Dedifferentiated amniotic fluid mesenchymal stem cell (primary cell): ENCODE measurements around the gene SSC5D.
"Not testable (repeated sequence)": the region's sequence is repeated elsewhere in the genome, so short reads cannot be mapped to it uniquely, and the experiment has no call there.

ENCODE experiments used
- DNase-seq: peaks from one replicate; pipeline ENCODE4 v3.0.0-alpha.2; 2016; ENCODE audit errors: extremely low spot score

Gene SSC5D

GRCh38 chr19:55486971-55487923, 989 bp upstream of the SSC5D start:
- DNase-seq = peak; percentile 80

GRCh38 chr19:55488986-55489710, 912 bp downstream of the SSC5D start:
- no peak for DNase-seq

- DNase-seq = no peak
Observed at GRCh38 chr19:55489711-55490477, 1.7 kb downstream of the SSC5D start.

GRCh38 chr19:55490478-55491432, 2.5 kb downstream of the SSC5D start:
- DNase-seq = no peak

GRCh38 chr19:55491546-55492360, 3.5 kb downstream of the SSC5D start:
- no peak for DNase-seq

GRCh38 chr19:55492362-55492944, 4.2 kb downstream of the SSC5D start:
- no peak for DNase-seq

- DNase-seq = no peak
Observed at GRCh38 chr19:55493052-55493644, 4.9 kb downstream of the SSC5D start.

DNA sequence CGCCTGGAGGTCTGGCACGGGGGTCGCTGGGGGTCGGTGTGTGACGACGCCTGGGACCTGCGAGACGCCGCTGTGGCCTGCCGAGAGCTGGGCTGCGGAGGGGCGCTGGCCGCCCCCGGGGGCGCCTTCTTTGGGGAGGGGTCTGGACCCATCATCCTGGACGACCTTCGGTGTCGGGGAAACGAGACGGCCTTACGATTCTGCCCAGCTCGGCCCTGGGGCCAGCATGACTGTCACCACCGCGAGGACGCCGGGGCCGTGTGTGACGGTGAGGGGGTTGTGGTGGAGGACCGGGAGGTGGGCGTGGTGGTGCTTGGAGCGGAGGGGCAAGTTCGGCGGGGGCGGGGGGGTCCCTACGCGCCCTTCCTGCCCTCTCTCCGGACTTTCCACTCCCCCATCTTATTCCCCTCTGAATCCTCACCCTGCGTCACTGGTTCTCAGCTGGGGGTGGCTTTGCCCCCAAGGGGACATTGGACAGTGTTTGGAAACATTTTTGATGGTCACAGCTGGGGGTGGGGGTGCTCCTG, 5.5 kb downstream of the SSC5D start:
- DNase-seq = no peak

DNA sequence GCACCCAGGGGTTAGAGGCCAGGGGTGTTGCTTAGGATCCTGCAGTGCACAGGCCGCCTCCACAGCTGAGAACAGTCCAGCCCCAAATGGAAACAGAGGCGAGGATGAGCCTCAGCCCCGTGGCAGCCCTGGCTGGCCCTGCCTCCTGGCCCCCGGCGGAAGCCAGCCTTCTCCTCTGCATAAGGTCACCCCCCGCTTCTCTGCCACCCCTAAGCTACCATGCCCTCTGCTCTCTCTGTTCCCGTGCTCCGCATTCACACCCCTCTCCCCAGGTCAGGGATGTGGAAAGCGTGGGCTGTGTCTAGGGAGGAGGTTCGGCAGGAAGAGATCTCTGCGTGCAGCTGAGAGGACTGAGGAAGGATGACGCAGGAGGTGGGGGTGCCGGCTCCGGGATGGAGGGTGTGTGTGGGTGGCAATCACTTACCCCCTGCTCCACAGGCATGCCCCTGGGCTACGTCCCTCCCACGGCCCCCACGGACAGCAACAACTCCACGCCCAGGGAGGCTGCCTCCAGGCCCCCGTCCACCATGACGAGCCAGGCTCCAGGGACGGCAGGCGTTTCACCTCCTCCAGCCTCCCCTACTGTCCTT, 6.0 kb downstream of the SSC5D start:
- DNase-seq = no peak

DNA sequence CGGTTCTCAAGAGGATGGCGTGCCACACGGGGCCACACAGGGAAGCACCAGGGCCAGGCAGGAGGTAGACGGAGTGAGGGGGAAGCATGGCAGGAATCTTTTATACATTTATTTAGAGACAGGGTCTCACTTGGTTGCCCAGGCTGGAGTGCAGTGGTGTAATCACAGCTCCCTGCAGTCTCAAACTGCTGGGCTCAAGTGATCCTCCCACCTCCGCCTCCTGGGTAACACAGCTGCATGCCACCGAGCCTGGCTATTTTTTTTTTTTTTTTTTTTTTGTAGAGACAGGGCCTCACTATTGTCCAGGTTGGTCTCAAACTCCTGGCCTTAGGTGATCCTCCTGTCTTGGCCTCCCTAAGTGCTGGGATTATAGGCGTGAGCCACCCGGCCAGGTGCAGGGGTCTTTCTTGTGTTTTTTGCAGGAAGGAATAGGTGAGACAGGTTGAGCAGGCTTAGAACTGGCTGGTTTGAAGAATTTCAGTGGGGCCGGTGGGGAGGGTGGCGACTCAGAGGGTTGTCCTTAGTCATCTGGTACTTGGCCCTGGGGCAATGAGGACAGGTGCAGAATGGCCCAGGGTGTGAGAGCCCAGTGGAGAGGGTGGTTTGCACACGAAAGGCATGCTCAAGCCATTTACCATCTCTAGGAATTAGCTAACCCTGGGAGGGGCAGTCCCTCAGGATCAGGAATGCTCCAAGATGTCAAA, 7.6 kb downstream of the SSC5D start:
- no peak for DNase-seq

DNA sequence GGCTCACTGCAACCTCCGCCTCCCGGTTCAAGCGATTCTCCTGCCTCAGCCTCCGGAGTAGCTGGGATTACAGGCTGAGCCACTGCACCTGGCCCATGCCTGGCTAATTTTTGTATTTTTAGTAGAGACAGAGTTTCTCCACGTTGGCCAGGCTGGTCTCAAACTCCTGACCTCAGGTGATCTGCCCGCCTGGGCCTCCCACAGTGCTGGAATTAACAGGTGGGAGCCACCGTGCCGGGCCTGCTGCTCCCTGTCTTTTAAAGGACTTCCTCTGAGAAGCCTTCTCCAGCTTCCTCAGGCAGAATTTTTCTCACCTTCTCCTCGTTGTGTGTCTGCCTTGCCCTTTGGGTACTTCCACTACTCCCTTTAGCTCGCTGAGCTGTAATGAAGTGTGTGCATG, 8.6 kb downstream of the SSC5D start:
- not testable (repeated sequence) for DNase-seq

DNA sequence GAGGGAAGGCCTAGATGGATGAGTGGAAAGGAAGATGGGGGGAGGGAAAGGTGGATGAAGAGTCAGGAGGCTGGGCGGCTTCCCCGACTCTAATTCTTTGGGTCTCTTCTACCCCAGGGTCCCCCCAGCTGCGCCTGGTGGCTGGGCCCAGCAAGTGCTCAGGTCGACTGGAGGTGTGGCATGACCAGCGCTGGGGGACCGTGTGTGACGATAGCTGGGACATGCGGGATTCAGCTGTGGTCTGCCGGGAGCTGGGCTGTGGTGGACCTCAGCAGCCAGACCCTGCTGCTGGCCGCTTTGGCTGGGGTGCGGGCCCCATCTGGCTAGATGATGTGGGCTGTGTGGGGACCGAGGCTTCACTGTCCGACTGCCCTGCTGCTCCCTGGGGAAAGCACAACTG, 9.5 kb downstream of the SSC5D start:
- DNase-seq = no peak

DNA sequence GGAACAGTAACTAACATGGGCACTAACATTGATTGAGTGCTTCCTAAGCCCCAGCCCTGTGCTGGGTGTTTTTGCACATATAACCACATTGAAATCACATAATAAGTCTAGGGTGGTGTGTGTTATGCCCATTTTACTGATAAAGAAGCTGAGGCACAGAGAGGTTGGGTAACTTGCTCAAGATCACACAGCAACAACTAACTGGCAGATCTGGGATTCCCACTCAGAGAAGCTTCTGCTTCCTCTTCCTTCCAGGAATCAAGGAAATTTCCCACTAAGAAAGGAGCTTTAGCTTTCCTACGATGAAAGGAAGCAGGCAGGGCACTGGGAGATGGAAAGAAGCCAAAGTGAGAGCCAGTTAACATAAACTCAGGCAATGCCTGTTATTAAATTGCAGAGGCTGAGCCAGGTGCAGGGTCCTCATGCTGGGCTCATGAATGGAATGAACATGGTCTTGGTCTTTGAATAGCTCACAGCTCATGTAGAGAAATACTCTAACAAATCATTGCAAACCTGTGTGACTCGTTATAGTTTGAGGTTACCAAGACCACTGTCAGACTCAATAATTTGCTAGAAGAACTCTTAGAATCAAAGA, 10.1 kb downstream of the SSC5D start:
- DNase-seq = no peak

DNA sequence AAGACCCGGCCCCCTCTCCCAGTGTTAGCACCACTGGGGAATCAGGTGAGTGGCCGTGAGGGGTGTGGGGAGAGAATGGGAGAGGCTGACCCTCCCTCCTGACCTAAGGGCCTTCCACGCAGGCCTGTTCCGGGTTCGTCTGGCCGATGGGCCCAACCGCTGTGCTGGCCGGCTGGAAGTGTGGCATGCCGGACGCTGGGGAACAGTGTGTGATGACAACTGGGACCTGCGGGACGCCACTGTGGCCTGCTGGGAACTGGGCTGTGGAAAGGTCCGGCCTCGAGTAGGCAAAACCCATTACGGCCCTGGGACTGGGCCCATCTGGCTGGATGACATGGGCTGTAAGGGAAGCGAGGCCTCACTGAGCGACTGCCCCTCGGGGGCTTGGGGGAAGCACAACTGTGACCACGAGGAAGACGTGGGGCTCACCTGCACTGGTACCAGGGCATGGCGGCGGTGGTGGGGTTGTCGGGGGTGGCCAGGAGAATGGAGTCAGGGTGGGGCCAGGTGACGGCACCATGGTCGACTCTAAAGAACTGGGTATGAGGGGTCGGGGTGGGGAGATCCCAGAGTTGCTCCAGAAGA, 12.2 kb downstream of the SSC5D start:
- no peak for DNase-seq

DNA sequence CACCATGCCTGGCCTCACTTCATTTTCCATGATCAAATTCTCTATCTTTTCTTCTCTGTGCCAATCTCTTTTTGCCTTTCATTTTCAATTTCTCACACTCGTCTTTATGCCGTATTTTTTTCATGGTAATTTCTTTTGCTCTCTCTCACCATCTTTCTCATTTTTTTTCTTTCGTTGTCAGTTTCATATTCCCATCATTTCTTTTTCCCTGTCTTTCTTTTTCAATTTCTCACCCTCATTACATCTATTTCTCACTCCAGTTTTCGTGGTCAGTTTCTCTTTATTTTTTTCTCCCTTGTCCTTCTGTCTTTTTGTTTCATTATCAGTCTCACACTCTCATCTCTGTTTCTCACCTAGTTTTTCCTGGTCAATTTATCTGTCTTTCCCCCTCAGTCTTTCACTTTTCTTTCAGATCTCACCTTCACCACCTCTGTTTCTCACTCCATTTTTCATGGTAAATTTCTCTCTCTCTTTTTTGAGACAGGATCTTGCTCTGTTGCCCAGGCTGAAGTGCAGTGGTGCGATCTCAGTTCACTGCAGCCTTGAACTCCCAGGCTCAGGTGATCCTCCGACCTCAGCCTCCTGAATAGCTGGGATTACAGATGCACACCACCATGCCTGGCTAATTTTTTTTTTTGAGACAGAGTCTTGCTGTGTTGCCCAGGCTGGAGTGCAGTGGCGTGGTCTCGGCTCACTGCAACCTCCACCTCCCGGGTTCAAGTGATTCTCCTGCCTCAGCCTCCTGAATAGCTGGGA, 14.1 kb downstream of the SSC5D start:
- no peak for DNase-seq

GRCh38 chr19:55503157-55503501, 14.9 kb downstream of the SSC5D start:
- no peak for DNase-seq
